ENCODE measurements around the gene RPL13. TPM values are rescaled to one million over a fixed set of nuclear protein-coding genes. Genes with fewer than 3 reads are reported as not detected.
A peak's percentile ranks its signal among the peaks of the same experiment; 100 is the strongest.

Gene RPL13
- total and polyA plus RNA-seq, 12 donors = 786 to 7,398 (median 999) TPM

DNA sequence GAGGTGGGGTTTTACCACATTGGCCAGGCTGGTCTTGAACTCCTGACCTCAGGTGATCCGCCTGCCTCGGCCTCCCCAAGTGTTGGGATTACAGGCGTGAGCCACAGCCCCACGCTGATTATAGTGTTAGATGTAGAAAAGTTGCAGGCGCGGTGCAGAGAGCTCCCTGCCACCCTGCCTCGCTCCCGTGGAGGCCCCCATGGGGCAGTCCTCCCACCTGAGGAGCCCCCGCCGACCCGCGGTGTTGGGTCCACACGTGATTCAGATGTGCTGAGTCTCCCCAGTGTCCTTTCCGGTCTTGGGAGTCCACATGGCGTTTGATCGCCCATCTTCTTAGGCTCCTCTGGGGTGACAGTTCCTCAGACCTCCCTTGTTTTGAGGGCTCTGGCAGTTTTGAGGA, 5.2 kb upstream of the RPL13 start:
- Histone ChIP-seq H3K27me3 (no peaks in the 10 kb centered on the region), H3K4me1 (peaks cover 4 to 22% (median 14%) of the 10 kb centered on the region in 9 donors), H3K36me3 (peaks cover 0 to 78% (median 48%) of the 10 kb centered on the region in 9 donors), H3K27ac (no peak overlapping the region), H3K9me3 (no peaks in the 10 kb centered on the region), H3K4me3 (no peak overlapping the region)
- 93 to 96% methylated on average over 16 of the region's 16 CpGs for WGBS, 2 donors
- TF ChIP-seq, protein P1, sequence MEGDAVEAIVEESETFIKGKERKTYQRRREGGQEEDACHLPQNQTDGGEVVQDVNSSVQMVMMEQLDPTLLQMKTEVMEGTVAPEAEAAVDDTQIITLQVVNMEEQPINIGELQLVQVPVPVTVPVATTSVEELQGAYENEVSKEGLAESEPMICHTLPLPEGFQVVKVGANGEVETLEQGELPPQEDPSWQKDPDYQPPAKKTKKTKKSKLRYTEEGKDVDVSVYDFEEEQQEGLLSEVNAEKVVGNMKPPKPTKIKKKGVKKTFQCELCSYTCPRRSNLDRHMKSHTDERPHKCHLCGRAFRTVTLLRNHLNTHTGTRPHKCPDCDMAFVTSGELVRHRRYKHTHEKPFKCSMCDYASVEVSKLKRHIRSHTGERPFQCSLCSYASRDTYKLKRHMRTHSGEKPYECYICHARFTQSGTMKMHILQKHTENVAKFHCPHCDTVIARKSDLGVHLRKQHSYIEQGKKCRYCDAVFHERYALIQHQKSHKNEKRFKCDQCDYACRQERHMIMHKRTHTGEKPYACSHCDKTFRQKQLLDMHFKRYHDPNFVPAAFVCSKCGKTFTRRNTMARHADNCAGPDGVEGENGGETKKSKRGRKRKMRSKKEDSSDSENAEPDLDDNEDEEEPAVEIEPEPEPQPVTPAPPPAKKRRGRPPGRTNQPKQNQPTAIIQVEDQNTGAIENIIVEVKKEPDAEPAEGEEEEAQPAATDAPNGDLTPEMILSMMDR (IDR thresholded peaks at IDR 0.05) = no peak
- no peak for DNase-seq
- no peak for ATAC-seq
- intact Hi-C loops (cut with DNase I) = loop anchor here in 6 of 10 donors (5.0 to 10.0 kb wide), 3 partner anchors 220 to 230 kb away; no protein-coding TSS in a partner anchor

GRCh38 chr16:89555780-89556179, 4.7 kb upstream of the RPL13 start:
- intact Hi-C loops (cut with DNase I) = loop anchor here in 8 of 10 donors (2.0 to 10.0 kb wide), 5 partner anchors 221 to 231 kb away; no protein-coding TSS in a partner anchor
- TF ChIP-seq, protein P1 (IDR thresholded peaks at IDR 0.05) = no peak
- Histone ChIP-seq H3K27me3 (no peaks in the 10 kb centered on the region), H3K36me3 (peaks cover 0 to 73% (median 43%) of the 10 kb centered on the region in 9 donors), H3K27ac (no peak overlapping the region), H3K9me3 (no peaks in the 10 kb centered on the region), H3K4me3 (no peak overlapping the region), H3K4me1 (peaks cover 4 to 22% (median 14%) of the 10 kb centered on the region in 9 donors)
- DNase-seq (no peak), ATAC-seq (no peak)
- 89 to 90% methylated on average over 13 of the region's 13 CpGs for WGBS, 2 donors

DNA sequence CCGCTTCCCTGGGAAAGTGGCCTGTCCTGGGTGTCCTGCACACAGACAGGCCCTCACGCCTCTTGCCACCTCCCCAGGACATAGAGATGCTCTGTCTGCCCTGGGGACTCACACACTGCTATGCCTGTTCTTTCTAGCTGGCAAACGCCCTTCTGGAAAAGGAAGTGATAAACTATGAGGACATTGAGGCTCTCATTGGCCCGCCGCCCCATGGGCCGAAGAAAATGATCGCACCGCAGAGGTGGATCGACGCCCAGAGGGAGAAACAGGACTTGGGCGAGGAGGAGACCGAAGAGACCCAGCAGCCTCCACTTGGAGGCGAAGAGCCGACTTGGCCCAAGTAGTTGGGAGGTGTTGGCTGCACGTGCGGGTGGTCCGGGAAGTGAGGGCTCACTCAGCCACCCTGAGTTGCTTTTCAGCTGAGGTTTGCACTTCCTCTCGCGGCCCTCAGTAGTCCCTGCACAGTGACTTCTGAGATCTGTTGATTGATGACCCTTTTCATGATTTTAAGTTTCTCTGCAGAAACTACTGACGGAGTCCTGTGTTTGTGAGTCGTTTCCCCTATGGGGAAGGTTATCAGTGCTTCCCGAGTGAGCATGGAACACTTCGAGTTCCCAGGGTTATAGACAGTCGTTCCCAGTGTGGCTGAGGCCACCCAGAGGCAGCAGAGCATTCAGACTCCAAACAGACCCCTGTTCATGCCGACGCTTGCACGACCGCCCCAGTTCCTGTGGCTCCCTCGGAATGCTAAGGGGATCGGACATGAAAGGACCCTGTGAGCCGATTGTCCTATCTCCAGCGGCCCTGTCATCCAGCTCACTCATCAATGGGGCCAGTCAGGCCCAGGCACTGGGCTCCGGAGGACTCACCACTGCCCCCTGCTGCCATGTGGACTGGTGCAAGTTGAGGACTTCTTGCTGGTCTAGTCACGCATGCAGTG, 3.5 kb upstream of the RPL13 start:
- Histone ChIP-seq H3K27me3 (no peaks in the 10 kb centered on the region), H3K4me1 (peaks cover 16 to 32% (median 24%) of the 10 kb centered on the region in 9 donors), H3K36me3 (peaks cover 0 to 69% (median 44%) of the 10 kb centered on the region in 9 donors), H3K4me3 (no peak overlapping the region), H3K27ac (peak overlapping the region in 2 of 10 donors; percentile 7 to 26), H3K9me3 (no peaks in the 10 kb centered on the region)
- TF ChIP-seq, protein P1 (IDR thresholded peaks at IDR 0.05) = peak; percentile 64 to 85 (median 78)
- DNase-seq (peak; percentile 78 to 85), ATAC-seq (peak in 5 of 8 donors; percentile 31 to 54 (median 40))
- WGBS, 2 donors = 55 to 58% methylated on average over 34 of the region's 34 CpGs
- intact Hi-C loops (cut with DNase I) = loop anchor here in 8 of 10 donors (2.0 to 10.0 kb wide), 5 partner anchors 222 to 232 kb away; no protein-coding TSS in a partner anchor

GRCh38 chr16:89557690-89558490, 2.6 kb upstream of the RPL13 start:
- no peaks in the 10 kb centered on the region for H3K9me3 ChIP-seq
- intact Hi-C loops (cut with DNase I) = loop anchor here in 8 of 10 donors (2.0 to 10.0 kb wide), 5 partner anchors 223 to 233 kb away; no protein-coding TSS in a partner anchor
- peaks cover 0 to 69% (median 44%) of the 10 kb centered on the region in 9 donors for H3K36me3 ChIP-seq
- no peaks in the 10 kb centered on the region for H3K27me3 ChIP-seq
- no peak overlapping the region for H3K4me3 ChIP-seq
- TF ChIP-seq, protein P1 (IDR thresholded peaks at IDR 0.05) = peak in 3 of 9 donors; percentile 2 to 23 (median 5)
- DNase-seq (no peak), ATAC-seq (no peak)
- 88% methylated on average over 19 of the region's 19 CpGs for WGBS, 2 donors
- H3K4me1 ChIP-seq = peaks cover 19 to 41% (median 32%) of the 10 kb centered on the region in 9 donors
- H3K27ac ChIP-seq = peak overlapping the region in 1 of 10 donors; percentile 7

Data from heart right ventricle (tissue), 16 donors.